GM20431 (cell line): ENCODE data around the gene FAM227B.
"Not testable (repeated sequence)": the region's sequence is repeated elsewhere in the genome, so short reads cannot be mapped to it uniquely, and the experiment has no call there.

ENCODE experiments used
- in situ Hi-C: fragments of 300-500 bp; cut with MseI, MboI; formaldehyde crosslinking; loops from one replicate; pipeline ENCODE4 v1.15.0; 2020; ENCODE audit warnings: low sequenced_read_pairs; ENCODE audit not compliant: unreplicated experiment

Gene FAM227B

DNA sequence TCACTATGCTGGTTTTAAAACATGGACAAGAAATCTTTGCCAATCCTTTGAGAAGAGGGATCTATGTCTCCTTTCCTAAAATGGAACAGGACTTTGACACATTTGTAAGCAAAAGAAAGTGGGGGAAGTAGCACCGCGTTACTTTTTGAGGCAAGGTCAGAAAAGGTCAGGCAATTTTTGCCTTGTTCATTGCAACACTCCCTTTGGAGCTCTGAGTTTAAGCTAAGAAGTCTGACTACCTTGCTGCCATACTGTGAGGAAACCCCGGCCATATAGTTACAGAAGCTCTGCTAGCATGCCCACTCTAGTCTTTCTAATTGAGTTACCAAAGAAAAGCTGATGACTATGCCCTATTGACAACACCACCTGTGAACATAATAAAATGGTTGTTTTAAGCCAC, 1.4 kb downstream of the FAM227B start:
- in situ Hi-C loops = no loop called here

DNA sequence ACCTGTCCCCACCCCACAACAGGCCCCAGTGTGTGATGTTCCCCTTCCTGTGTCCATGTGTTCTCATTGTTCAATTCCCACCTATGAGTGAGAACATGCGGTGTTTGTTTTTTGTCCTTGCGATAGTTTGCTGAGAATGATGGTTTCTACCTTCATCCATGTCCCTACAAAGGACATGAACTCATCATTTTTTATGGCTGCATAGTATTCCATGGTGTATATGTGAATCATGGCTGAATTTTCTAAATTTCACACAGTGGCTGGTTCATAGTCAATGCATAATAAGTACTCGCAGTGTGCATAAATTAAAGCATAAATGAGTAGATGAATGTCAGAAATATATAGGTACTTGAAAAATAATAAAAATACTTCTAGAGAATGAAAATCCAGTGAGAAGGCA, 8.4 kb downstream of the FAM227B start:
- in situ Hi-C loops = not testable (repeated sequence)

GRCh38 chr15:49610157-49610918, 10.3 kb downstream of the FAM227B start:
- in situ Hi-C loops = no loop called here

GRCh38 chr15:49606594-49606993, 14.0 kb downstream of the FAM227B start:
- in situ Hi-C loops = no loop called here

DNA sequence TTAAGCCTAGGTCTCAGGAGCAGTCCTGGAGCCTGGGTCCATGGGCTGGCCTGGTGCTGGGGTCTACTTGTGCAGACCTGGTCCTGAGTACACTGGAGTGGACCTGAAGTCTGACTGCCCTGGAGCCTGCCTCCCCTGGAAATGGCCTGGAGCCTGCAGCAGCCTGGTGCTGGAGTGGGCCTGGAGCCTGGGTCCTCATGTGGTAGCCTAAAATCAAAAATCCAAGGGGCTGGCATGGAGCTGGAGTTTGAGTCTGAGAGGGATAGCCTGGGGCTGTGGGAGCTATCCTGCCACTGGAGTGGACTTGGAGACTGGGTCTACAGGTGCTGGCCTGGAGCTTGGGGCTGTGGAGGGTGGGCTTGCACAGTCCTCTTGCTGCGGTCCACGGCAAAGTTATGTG, 15.0 kb downstream of the FAM227B start:
- in situ Hi-C loops = no loop called here

GRCh38 chr15:49604625-49605409, 15.8 kb downstream of the FAM227B start:
- in situ Hi-C loops = no loop called here

DNA sequence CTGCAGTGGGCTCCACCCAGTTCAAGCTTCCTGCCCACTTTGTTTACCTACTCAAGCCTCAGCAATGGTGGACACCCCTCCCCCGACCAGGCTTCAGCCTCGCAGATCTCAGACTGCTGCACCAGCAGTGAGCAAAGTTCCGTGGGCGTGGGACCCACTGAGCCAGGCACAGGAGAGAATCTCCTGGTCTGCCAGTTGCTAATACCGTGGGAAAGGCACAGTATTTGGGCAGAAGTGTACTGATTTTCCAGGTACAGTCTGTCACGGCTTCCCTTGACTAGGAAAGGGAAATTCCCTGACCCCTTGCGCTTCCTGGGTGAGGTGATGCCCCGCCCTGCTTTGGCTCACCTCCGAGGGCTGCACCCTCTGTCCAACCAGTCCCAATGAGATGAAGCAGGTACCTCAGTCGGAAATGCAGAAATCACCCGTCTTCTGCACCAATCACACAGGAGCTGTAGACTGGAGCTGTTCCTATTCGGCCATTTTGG, 27.7 kb downstream of the FAM227B start:
- in situ Hi-C loops = not testable (repeated sequence)

DNA sequence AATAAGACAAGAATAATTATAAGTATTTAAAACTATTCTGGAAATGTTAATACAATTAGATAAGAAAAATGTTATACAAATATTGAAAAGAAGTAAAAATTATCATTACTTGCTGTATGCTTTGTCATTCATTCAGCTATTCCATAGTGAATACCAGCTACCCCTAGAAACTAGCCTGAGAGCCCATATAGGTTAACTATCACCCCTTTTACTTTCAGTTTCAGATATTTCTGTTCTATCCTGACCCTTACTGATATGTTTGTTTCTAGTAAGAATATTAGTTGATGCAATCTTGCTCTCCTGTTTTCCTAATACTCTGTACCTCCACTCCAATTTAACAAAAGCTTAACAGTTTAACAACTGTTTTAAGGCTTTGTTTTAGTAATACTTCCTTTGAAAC, 31.6 kb downstream of the FAM227B start:
- in situ Hi-C loops = no loop called here

DNA sequence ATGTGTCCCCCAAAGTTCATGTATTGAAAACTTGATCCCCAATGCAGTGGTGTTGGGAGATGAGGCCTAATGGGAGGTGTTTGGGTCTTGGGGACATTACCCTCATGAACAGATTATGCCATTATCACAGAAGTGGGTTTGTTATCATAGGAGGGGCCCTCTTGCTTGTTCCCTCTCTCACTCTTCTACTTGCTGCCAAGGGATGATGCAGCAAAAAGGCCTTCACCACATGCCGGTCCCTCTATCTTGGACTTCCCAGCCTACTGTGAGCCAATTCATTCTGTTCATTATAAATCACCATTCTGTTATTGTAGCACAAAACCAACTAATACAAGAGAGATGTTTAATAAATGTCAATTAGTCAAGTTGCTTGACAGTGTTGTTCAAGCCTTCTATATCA, 47.2 kb downstream of the FAM227B start:
- in situ Hi-C loops = no loop called here

- in situ Hi-C loops = no loop called here
Observed at GRCh38 chr15:49570672-49571071, 49.9 kb downstream of the FAM227B start.

DNA sequence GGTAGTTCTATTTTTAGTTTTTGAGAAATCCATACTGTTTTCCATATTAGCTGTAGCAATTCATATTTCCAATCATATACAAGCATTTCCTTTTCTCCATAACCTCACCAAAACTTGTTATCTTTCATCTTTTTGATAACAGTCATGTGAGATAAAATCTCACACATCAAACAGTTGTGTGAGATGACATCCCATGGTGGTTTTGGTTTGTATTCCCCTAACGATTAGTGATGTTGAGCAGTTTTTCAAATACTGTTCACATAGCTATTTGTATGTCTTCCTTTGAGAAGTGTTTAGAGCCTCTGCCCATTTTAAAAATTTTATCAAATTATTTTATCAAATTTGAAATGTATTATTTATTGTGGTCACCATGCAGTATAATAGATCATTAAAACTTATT, 50.4 kb downstream of the FAM227B start:
- in situ Hi-C loops = no loop called here

DNA sequence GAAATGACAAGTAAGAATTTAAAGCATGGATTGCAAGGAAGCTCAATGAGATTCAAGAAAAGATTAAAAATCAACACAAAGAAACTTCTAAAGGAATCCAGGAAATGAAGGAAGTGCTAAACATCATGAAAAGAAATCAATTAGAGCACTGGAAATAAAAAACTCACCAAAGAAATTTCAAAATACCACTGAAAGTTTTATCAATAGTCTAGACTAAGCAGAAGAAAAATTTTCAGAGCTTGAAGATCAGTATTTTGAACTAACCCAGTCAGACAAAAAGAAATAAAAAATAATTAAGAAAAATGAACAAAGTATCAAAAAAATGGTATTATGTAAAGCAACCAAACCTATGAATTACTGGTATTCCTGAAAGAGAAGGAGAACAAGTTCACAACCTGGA, 60.6 kb downstream of the FAM227B start:
- in situ Hi-C loops = no loop called here

DNA sequence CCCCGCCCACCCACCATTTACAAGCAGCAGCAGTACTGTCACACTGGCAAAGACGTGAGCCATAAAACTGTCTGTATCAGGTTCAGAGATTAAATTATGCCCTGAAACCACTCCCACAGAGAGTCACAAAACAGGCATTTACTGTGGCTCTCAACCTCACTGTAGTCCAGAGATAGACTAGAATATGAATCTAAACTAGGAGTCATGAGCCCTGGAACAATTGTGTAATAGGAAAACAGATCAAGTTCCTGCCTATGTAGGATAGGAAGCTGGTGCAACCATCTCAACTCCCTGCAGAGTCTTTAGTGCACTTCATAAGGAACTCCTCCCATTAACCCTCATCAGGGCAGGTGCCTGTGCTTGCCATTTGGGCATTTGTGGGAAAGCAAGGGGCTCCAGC, 61.7 kb downstream of the FAM227B start:
- in situ Hi-C loops = no loop called here

GRCh38 chr15:49556437-49556836, 64.2 kb downstream of the FAM227B start:
- in situ Hi-C loops = no loop called here

DNA sequence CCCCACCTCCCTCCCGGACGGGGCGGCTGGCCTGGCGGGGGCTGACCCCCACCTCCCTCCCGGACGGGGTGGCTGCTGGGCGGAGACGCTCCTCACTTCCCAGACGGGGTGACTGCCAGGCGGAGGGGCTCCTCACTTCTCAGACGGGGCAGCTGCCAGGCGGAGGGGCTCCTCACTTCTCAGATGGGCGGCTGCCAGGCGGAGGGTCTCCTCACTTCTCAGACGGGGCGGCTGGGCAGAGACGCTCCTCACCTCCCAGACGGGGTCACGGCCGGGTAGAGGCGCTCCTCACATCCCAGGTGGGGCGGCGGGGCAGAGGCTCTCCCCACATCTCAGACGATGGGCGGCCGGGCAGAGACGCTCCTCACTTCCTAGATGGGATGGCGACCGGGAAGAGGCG, 70.3 kb downstream of the FAM227B start:
- in situ Hi-C loops = not testable (repeated sequence)

GRCh38 chr15:49538520-49538919, 82.1 kb downstream of the FAM227B start:
- in situ Hi-C loops = no loop called here

DNA sequence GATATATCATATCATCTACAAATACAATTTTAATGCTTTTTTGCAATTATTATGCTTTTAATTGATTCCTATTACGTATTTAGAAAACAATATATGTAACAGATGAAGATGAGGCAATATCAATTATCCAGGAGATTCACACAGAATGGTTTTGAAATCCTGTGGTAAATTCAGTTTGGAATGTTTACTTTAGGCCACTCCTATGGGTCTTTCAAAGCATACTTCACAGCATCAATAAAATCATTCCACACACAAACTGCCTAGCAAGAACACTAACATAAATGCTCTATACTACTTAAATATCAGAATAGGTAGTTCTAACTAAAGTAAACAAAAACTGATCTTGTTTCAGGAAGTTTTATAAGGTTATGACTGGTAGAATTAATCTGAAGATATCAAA, 90.5 kb downstream of the FAM227B start:
- in situ Hi-C loops = no loop called here

GRCh38 chr15:49528289-49528688, 92.3 kb downstream of the FAM227B start:
- in situ Hi-C loops = no loop called here

GRCh38 chr15:49521802-49522201, 98.8 kb downstream of the FAM227B start:
- in situ Hi-C loops = no loop called here

- in situ Hi-C loops = not testable (repeated sequence)
Observed at GRCh38 chr15:49512739-49513138, 107.9 kb downstream of the FAM227B start.

GRCh38 chr15:49507261-49507660, 113.4 kb downstream of the FAM227B start:
- in situ Hi-C loops = no loop called here
